Left cardiac atrium (tissue), 4 donors: ENCODE results near the gene RNU1-3. TPM values are rescaled to one million over a fixed set of nuclear protein-coding genes. Genes with fewer than 3 reads are reported as not detected.
"Not testable (repeated sequence)": the region's sequence is repeated elsewhere in the genome, so short reads cannot be mapped to it uniquely, and the experiment has no call there.

Experiments
- ATAC-seq, 2 donors: fragments of 200-7000 bp; cut with Tn5 transposase; one replicate each; pipeline ENCODE4 v1.9.1; 2020; ENCODE audit warnings: mild to moderate bottlenecking in 2 of 2, moderate library complexity in 2 of 2
- DNase-seq: peaks from one replicate; pipeline ENCODE4 v3.0.0-alpha.2; 2020
- intact Hi-C, 2 donors: fragments of 100-400 bp; cut with DNase I; formaldehyde crosslinking; loops; one replicate each; pipeline versions ENCODE4 v1.14.1 to v1.15.1; 2022 to 2023
- long read RNA-seq: library from polyadenylated mRNA; unstranded; transcript quantifications from one replicate; pipeline ENCODE4 v2.0.0, GENCODE V29; 2021
- total RNA-seq, 2 donors: library from RNA; stranded (reverse); fragmentation: NEBNext Ultra II Directional; extraction: Animal tissue kit (Norgen Biotek cat#: 25700); gene quantifications; one replicate each; pipeline ENCODE4 v1.2.1, GENCODE V29; 2021
- donor health status: DM: no; HTN: yes; CAD: no.
- donor health status: DM: no; HTN: yes; CAD: no; lungs with severe emphysema.
- donor health status: DM: yes; HTN: yes; CAD: no.
- donor health status: Dilated cardiomyopathy.

RNU1-3 gene
- total RNA-seq, result over 10,000 TPM in 1 of 2 donors, 1,000 to 10,000 TPM in 1; 5,988 to 15,401 TPM
- long read RNA-seq, result 0 reads

DNA sequence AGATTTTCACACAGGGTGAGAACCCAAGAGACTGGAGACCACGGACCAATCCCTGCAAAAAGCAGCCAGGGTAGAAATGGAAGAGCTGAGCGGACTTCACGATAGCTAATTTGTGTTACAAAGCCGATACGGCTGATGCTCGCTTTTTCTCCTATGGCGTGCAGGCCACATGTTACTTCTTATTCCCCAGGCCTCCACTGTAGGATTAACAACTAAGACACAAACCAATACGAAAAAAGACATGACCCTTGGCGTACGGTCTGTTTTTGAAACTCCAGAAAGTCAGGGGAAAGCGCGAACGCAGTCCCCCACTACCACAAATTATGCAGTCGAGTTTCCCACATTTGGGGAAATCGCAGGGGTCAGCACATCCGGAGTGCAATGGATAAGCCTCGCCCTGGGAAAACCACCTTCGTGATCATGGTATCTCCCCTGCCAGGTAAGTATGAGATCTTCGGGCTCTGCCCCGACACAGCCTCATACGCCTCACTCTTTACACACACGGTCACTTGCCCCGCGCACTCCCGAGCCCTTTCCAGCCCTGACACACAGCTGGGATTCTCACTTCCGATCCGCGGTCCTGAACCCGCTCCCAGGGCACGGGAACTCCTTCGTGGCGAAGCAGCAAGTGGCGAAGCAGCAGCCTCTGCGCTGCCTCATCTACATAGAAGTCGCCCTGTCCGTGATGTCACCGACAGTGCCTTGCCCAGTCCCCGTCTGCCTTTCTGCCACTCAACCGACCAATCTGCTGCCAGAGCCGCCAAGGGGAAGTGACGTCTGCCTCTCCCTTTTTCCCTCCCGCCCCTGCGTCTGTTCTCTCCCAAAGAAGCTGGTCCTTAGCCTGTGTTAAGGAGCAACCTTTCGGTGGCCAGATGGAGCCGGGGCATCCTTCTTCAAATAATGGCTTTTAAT is at the start of gene RNU1-3:
RNU1-3 (minus strand) TSS at position 447 of the 912 bp plus-strand sequence.
- peak; percentile 98 to 100 for ATAC-seq
- intact Hi-C loops, DNase-seq: not testable (repeated sequence)

GRCh38 chr1:16713480-16713879 is 46.7 kb upstream of the RNU1-3 start:
- ATAC-seq, intact Hi-C loops, DNase-seq: not testable (repeated sequence)

DNA sequence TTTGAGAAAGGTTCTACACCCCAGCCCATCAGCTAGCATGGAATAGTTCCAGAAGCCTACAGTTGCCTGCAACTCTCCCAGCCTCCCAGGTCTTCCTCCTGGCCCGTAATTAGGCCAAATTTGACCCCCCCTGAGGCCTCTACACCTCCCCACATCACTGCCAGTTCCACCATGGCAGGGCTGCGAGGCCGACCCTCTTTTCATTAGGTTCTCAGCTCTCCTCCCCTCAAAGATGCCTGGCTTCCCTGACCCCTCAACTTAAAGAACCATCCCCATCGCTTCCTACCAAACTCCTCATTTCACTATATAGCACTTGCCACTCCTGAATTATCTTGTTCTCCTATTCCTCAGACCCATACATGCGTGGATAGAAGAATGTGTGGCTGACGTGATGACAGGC is 46.2 kb upstream of the RNU1-3 start:
- DNase-seq, ATAC-seq, intact Hi-C loops: not testable (repeated sequence)

DNA sequence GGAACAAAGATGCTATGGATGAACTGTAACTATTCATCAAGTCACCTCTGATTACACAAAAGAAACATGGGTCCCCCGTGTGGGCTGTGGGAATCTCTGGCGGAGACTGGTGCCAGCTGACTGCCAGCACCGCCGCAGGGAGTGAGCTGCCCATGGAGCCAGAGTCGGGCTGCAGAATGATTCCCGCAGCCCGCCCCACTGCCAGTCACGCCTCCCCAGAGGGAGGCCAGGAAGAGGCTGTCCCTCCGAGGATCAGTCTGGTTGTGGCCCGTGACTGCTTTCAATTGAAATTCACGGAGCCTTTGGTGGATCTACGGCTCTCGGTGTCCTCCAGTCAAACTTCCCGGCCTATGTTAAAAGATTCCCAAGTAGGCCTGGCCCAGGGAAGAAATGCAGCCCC is 45.8 kb upstream of the RNU1-3 start:
- ATAC-seq, DNase-seq, intact Hi-C loops: not testable (repeated sequence)

DNA sequence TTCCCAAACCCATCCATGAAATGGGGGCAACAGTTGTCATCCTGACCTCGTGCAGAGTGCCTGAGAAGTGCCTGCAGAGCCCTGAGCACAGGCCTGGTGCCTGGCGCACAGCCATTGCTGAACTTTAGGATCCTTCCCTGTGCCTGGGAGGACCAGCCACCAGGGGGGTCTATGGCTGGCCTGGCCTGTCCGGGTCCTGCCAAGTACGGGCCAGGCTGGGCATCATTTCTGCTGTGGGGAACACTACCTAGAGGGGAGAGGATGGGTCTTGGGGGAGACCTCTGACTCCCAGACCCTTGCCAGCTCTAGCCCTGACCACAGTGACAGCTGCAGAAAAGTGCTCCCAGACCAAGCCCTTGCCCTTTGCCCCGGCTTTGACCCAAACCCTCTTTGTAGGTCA is 45.4 kb upstream of the RNU1-3 start:
- DNase-seq, ATAC-seq, intact Hi-C loops: not testable (repeated sequence)

- DNase-seq, ATAC-seq, intact Hi-C loops: not testable (repeated sequence)
These were observed 43.9 kb upstream of the RNU1-3 start for GRCh38 chr1:16710618-16711017.

GRCh38 chr1:16709659-16710087 is 42.9 kb upstream of the RNU1-3 start:
- DNase-seq, intact Hi-C loops: not testable (repeated sequence)
- peak; percentile 67 to 76 for ATAC-seq

GRCh38 chr1:16708704-16709103 is 42.0 kb upstream of the RNU1-3 start:
- intact Hi-C loops, DNase-seq, ATAC-seq: not testable (repeated sequence)

DNA sequence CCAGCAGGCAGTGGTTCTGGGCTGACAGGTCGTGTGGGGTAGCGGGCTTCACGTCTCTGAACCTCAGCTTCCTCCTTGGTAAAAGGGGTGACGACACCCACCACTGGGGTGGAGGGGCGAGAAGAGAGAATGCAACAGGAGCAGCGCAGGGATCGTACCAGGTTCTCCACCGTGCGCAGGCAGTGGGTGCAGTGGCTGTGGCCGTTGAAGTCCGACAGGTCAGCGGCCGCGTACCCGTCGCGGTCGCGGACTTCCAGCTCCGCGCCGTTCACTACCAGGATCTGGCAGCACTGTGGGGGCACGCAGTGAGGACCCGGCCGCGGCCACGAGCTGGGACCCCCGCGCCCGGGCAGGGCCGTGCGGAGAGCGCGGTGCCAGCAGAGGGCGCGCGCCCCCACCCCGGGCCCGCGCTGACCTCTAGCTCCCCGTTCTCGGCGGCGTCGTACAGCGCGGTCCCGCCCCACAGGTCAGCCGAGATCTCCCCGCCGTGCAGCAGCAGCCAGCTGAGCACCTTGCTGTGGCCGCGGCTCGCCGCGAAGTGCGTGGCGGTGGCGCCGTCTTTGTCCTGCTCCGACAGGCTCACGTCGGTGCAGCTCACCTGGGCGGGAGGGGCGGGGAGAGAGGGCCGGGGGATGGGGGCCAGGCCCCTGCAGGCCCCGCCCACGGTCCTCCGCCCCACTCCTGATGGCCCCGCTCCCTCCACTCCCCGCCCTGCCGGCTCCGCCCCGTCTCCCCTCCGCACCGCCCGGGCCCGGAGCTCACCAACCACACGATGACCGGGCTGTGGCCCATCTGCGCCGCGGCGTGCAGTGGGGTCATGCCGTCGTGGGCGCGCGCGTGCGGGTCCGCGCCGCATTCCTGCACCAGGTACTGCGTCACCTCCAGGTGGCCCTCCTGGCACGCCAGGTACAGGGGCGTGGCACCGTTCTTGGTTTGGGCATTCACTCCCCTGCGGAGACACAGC is 40.7 kb upstream of the RNU1-3 start:
- peak; percentile 39 to 77 for ATAC-seq
- DNase-seq, intact Hi-C loops: not testable (repeated sequence)

DNA sequence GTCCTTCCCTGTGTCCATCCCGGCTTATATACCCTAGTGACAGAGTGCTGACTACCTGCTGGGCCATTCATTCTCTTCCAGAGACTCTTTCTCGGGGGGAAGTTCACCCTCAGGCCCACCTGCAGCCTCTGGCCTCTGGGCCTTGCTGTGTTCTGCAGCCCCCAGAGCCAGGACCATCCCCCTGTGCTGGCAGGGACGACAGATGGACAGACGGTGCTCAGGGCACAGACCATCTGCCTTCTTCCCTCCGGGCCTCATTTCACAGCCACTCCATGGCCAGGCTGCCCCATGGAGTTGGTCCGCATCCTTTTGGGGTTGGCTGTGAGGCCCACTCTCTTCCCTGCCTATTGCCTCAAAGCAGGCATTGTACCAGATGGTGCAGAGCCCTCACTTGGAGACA is 39.6 kb upstream of the RNU1-3 start:
- intact Hi-C loops, ATAC-seq, DNase-seq: not testable (repeated sequence)

- DNase-seq, ATAC-seq: not testable (repeated sequence)
These were observed 37.9 kb upstream of the RNU1-3 start for GRCh38 chr1:16704502-16705100.

GRCh38 chr1:16704076-16704475 is 37.3 kb upstream of the RNU1-3 start:
- intact Hi-C loops, ATAC-seq, DNase-seq: not testable (repeated sequence)

More at GRCh38 chr1:16704502-16705100, 37.9 kb upstream of the RNU1-3 start:
- intact Hi-C loops, result not testable (repeated sequence)

DNA sequence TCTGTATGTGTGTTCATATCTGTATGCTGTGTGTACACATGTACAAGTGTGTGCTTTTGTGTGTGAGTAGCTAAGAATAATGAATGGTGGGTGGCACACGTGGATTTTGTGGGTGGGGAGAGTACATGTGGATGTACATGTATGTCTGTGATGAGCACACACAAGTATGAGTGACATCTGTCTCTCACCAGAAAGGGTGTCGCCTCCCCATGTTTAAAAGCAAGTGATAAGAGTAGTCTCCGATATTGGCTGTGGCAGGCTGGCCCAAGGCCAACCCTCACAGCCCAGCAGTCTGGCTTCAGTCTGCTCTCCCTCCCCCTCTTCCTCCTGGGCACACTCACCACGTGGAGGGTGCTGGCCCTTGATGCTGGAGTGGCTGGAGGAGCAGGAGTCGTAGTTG is 36.9 kb upstream of the RNU1-3 start:
- intact Hi-C loops, DNase-seq: not testable (repeated sequence)
- ATAC-seq, result peak; percentile 11 to 76

GRCh38 chr1:16703141-16703540 is 36.4 kb upstream of the RNU1-3 start:
- intact Hi-C loops, DNase-seq: not testable (repeated sequence)
- ATAC-seq, result peak; percentile 41 to 62

- ATAC-seq, intact Hi-C loops, DNase-seq: not testable (repeated sequence)
These were observed 35.5 kb upstream of the RNU1-3 start for GRCh38 chr1:16702280-16702679.

DNA sequence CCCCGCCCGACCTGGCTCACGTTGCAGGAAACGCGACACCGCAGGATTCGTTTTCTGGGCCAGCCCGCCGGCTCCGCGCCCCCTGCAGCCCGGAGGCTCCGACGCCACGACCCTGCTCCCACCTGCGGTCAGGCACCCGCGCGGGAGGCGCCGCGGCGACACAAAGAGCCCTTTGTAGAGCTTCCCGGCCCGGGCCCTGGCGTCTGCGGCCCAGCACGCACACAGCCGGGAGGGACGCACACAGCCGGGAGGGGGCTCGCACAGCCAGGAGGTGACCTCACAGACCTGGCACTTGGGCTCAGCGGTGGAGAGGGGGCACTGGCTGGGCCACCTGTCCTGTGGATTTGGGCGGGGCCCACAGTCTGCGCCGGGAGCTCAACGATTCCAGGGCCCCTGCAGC is 34.4 kb upstream of the RNU1-3 start:
- DNase-seq, intact Hi-C loops, ATAC-seq: not testable (repeated sequence)

DNA sequence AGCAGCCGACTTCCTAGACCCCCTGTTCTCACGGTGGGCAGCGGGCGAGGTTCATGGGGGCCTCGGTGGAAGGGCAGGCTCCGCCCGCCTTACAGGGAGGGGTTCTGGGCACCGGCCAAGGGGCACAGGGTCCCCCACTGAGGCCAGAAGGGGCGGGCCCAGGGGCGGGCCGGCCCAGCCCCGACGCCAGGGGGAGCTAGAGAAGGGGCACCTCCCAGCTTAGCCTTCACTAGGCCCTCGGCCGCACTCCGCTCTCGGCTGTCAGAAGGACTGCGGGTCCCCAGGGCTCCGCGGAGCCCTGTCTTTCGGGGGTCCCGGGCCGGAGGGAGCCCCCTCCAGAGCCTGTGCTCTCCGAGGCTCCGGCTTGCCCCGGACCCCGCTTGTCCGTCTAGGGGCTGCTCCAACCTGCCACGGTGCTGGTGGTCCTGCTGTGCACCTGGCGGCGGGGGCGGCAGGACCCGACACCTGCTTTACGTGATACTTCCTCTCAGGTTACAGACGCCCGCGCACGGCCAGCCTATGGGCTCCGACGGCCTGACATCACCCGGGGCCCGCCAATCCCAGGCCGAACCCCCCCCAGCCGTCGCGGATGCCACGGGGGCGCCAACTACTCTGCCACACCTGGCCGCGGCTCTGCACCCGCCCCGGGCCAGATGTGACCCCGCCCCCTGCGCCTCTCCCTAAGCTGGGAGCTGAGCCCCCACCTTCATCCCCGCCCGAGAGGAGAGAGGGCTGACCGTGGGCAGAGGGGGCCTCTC is 33.6 kb upstream of the RNU1-3 start:
- DNase-seq, intact Hi-C loops, ATAC-seq: not testable (repeated sequence)

DNA sequence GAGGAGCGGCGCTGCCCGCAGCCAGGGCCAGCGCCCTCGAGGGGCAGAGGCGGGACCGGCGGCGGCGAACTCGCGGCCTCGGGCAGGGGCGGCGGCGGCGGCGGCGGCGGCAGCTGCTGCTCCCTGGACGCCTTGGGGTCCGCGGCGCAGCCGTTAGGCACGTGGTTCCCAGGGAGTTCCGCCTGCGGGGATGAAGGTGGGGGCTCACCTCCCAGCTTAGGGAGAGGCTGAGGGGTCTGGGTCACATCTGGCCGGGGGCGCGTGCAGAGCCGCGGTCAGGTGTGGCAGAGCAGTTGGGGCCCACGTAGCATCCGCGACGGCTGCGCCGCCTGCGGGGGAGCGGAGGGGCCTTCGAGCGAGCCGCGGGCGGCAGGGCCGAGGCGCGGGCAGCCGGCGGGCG is 32.7 kb upstream of the RNU1-3 start:
- intact Hi-C loops, ATAC-seq, DNase-seq: not testable (repeated sequence)
